DOHH2 (cell line): ENCODE data around the gene PHOSPHO1.

Experiments used
- H3F3A ChIP-seq: fragments of 200-600 bp; sonication (generic), shearing (Covaris generic); 2 replicates; pipeline ENCODE4 v1.6.0; 2016; ENCODE audit warnings: antibody characterized with exemption, mild to moderate bottlenecking; ENCODE audit not compliant: control insufficient read depth, insufficient read depth
- H3K27ac ChIP-seq: fragments of 200-600 bp; sonication (generic); 2 replicates; pipeline ENCODE4 v1.5.1; 2014; ENCODE audit warnings: low read depth, mild to moderate bottlenecking, low read length, moderate library complexity
- H3K27me3 ChIP-seq: fragments of 200-600 bp; sonication (generic); 2 replicates; pipeline ENCODE4 v1.6.1; 2014; ENCODE audit warnings: mild to moderate bottlenecking, low read length, mixed read lengths; ENCODE audit not compliant: control insufficient read depth
- H3K36me3 ChIP-seq: fragments of 200-600 bp; sonication (generic); 2 replicates; pipeline ENCODE4 v1.6.1; 2014; ENCODE audit warnings: mild to moderate bottlenecking, low read length, moderate library complexity, mixed read lengths; ENCODE audit not compliant: control insufficient read depth
- H3K4me1 ChIP-seq: fragments of 200-600 bp; sonication (generic); 2 replicates; pipeline ENCODE4 v1.6.1; 2014; ENCODE audit warnings: mild to moderate bottlenecking, low read length, mixed read lengths; ENCODE audit not compliant: control insufficient read depth
- H3K4me2 ChIP-seq: fragments of 200-600 bp; sonication (generic); 2 replicates; pipeline ENCODE4 v1.6.0; 2014; ENCODE audit warnings: mild to moderate bottlenecking, low read length, moderate library complexity
- H3K4me3 ChIP-seq: fragments of 200-600 bp; sonication (generic); 2 replicates; pipeline ENCODE4 v1.5.1; 2014; ENCODE audit warnings: mild to moderate bottlenecking, low read length, mixed read lengths
- H3K79me2 ChIP-seq: fragments of 200-600 bp; sonication (generic); 2 replicates; pipeline ENCODE4 v1.6.1; 2014; ENCODE audit warnings: mild to moderate bottlenecking, low read length, mixed read lengths; ENCODE audit not compliant: control insufficient read depth
- H3K9me2 ChIP-seq: fragments of 200-600 bp; sonication (generic); replicated peaks from 2 replicates; pipeline ENCODE4 v1.6.1; 2014; ENCODE audit warnings: mild to moderate bottlenecking, low read length, mixed read lengths; ENCODE audit not compliant: control insufficient read depth
- H3K9me3 ChIP-seq: fragments of 200-600 bp; sonication (generic); 2 replicates; pipeline ENCODE4 v1.6.1; 2014; ENCODE audit warnings: antibody characterized with exemption, low read length, mixed read lengths; ENCODE audit not compliant: control insufficient read depth, insufficient read depth
- H4K20me1 ChIP-seq: fragments of 200-600 bp; sonication (generic); 2 replicates; pipeline ENCODE4 v1.6.0; 2014; ENCODE audit warnings: low read depth, mild to moderate bottlenecking, antibody characterized with exemption, low read length, moderate library complexity; ENCODE audit not compliant: control insufficient read depth, insufficient read depth
- EZH2phosphoT487 ChIP-seq: fragments of 200-600 bp; sonication (generic); IDR thresholded peaks from 2 replicates; pipeline ENCODE4 v1.6.1; 2017; ENCODE audit warnings: borderline replicate concordance, mild to moderate bottlenecking, antibody characterized with exemption, low read length, moderate library complexity, mixed read lengths
- TF ChIP-seq, protein P1 (sequence below): fragments of 200-600 bp; sonication (generic); IDR thresholded peaks from one replicate; pipeline ENCODE4 v1.5.1; 2014; ENCODE audit warnings: antibody characterized with exemption, mild to moderate bottlenecking, low read depth, low read length; ENCODE audit not compliant: poor library complexity, severe bottlenecking

PHOSPHO1 gene

DNA sequence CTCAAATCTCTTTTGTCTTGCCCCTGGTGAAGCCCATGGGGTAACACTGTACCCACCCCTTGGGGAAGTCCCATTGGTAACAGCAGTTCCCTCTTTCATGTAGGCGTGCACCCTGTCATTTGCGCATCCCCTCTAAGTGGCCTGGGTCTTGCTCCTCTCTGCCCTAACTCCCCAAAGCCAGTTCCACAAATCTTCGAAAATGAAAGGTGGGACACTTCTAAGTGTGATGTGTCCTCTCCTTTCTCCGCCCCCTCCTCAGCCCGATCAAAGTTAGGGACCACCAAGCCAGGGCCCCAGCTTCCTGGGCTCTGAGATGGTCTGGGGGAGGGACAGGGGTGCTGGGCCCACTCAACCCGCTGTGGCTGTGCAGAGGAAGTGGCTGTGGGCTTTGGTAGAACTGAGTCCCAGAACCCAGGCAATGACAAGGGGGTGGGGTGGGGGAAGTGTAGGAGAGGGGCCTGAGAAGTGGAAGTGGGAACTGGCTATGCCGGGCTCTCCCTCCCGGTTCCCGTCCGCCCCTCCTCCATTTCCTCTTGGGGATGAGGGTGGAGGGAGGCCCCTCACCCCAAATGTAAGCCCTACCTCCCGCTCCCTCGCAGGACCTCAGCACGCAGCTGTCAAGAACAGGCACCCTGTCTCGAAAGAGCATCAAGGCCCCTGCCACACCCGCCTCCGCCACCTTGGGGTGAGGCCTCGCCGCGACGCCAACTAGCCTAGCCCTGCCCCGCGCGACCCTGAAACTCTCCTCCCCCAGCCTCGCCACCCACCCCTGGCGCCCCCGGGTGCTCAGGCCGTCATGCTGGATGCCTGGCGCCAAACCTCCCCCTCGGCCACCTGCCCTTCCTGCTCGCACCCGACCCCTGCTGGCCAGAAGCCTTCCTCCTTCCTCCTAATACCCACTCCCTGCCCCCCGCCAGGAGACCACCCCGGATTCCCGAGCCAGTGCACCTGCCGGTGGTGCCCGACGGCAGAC is 11.4 kb downstream of the PHOSPHO1 start:
- no peaks in the 10 kb centered on the region for H3K27me3 ChIP-seq
- H3F3A ChIP-seq = peaks cover 21% of the 10 kb centered on the region
- peaks cover 70% of the 10 kb centered on the region for H3K4me1 ChIP-seq
- peaks cover 40% of the 10 kb centered on the region for H3K79me2 ChIP-seq
- H3K27ac ChIP-seq = peak overlapping the region; percentile 90
- peak overlapping the region; percentile 74 for H3K4me2 ChIP-seq
- H3K9me3 ChIP-seq = no peaks in the 10 kb centered on the region
- H4K20me1 ChIP-seq = no peaks in the 10 kb centered on the region
- H3K9me2 ChIP-seq = no peaks in the 10 kb centered on the region
- TF ChIP-seq EZH2phosphoT487 = no peak
- TF ChIP-seq, protein P1, sequence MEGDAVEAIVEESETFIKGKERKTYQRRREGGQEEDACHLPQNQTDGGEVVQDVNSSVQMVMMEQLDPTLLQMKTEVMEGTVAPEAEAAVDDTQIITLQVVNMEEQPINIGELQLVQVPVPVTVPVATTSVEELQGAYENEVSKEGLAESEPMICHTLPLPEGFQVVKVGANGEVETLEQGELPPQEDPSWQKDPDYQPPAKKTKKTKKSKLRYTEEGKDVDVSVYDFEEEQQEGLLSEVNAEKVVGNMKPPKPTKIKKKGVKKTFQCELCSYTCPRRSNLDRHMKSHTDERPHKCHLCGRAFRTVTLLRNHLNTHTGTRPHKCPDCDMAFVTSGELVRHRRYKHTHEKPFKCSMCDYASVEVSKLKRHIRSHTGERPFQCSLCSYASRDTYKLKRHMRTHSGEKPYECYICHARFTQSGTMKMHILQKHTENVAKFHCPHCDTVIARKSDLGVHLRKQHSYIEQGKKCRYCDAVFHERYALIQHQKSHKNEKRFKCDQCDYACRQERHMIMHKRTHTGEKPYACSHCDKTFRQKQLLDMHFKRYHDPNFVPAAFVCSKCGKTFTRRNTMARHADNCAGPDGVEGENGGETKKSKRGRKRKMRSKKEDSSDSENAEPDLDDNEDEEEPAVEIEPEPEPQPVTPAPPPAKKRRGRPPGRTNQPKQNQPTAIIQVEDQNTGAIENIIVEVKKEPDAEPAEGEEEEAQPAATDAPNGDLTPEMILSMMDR = peak; percentile 52
- peaks cover 68% of the 10 kb centered on the region for H3K36me3 ChIP-seq
- no peak overlapping the region for H3K4me3 ChIP-seq

DNA sequence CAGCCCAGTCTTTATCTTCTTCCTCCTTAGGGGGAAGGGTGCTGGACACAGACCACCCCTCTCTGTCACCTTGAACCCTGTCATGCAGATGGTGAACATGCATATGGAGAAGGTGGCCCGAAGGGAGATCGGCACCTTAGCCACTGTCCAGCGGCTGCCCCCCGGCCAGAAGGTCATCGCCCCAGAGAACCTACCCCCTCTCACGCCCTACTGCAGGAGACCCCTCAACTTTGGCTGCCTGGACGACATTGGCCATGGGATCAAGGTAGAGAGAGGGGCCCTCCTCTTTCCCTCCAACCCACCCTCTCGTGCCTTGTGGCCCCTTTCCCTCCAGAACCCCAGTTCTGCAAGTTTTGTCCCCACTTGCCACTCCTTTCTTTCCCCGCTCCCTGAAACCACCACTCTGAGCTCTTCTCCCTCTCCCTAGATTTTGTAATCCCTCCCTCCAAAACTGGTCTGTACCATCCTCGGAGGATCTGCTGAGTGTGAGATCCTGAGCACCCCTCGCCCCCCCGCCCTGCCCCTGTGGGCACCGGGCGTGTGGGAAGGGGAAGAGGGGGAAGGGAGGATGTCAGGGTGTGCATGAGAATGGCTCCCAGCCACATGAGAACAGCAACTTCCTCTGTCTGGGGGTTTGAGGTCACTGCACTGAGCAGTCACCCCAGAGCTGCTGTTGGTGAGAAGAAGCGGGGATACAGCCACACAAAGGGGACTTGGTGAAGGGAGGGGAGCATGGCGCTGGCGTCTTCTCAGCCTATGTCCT is 12.8 kb downstream of the PHOSPHO1 start:
- peaks cover 74% of the 10 kb centered on the region for H3K36me3 ChIP-seq
- H4K20me1 ChIP-seq = no peaks in the 10 kb centered on the region
- H3K9me3 ChIP-seq = no peaks in the 10 kb centered on the region
- peaks cover 70% of the 10 kb centered on the region for H3K4me1 ChIP-seq
- H3K27ac ChIP-seq = peak overlapping the region; percentile 90
- H3F3A ChIP-seq = peaks cover 32% of the 10 kb centered on the region
- TF ChIP-seq EZH2phosphoT487 = no peak
- TF ChIP-seq, protein P1 = no peak
- H3K27me3 ChIP-seq = no peaks in the 10 kb centered on the region
- no peaks in the 10 kb centered on the region for H3K9me2 ChIP-seq
- H3K4me2 ChIP-seq = peak overlapping the region; percentile 74
- H3K79me2 ChIP-seq = peaks cover 50% of the 10 kb centered on the region
- H3K4me3 ChIP-seq = peak overlapping the region; percentile 57

DNA sequence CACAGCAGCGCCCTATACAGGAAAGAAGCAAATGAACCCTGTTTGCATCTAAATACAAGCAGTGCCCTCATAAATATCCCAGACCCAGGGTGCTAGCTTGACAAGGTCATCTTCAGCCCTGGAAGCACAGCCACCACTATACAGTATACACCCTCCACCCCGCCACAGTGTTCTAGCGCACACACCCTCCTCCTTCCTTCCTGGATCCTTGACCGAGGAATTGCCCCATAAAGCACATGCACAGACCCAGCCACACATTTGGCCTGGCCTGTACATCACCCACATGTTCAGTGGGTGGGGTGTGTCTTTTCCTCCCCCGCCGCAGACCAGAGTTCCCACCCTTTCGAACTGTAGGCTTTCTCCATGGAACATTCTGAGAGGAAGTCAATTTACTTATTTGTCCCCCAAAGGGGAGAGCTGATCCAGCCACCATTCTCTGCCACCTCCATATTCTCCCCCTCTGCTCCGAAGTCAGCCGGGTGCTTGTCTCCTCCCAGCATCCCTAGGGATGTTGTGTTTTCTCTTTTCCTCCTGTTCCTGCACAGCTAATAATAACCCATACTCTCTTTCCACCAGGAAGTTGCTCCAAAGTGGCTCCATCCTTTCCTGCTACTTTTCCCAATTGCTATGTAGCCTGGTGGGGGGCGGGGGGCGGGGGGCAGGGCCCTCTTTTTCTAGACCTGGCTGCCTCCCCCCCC is 13.5 kb downstream of the PHOSPHO1 start:
- no peaks in the 10 kb centered on the region for H3K27me3 ChIP-seq
- no peaks in the 10 kb centered on the region for H4K20me1 ChIP-seq
- H3K4me2 ChIP-seq = peak overlapping the region; percentile 74
- no peaks in the 10 kb centered on the region for H3K9me3 ChIP-seq
- H3K79me2 ChIP-seq = peaks cover 57% of the 10 kb centered on the region
- H3K27ac ChIP-seq = peak overlapping the region; percentile 90
- H3K36me3 ChIP-seq = peaks cover 71% of the 10 kb centered on the region
- no peak for TF ChIP-seq EZH2phosphoT487
- TF ChIP-seq, protein P1 = no peak
- no peaks in the 10 kb centered on the region for H3K9me2 ChIP-seq
- peak overlapping the region; percentile 57 for H3K4me3 ChIP-seq
- peaks cover 75% of the 10 kb centered on the region for H3K4me1 ChIP-seq
- peaks cover 37% of the 10 kb centered on the region for H3F3A ChIP-seq
